Ovary (tissue), 9 donors: ENCODE data around the gene IL1RAPL1. TPM values are rescaled to one million over a fixed set of nuclear protein-coding genes. Genes with fewer than 3 reads are reported as not detected.

Experiments used
- DNase-seq, 5 donors: peaks; one replicate each; pipeline ENCODE4 v3.0.0-alpha.2; 2019 to 2020
- H3K27ac ChIP-seq, 2 donors: fragments of 200-600 bp; one replicate each; pipeline versions ENCODE4 v1.5.1 to v1.8.0; 2019 to 2022
- H3K27me3 ChIP-seq: fragments of 200-600 bp; one replicate; pipeline ENCODE4 v1.8.0; 2022
- H3K36me3 ChIP-seq: fragments of 200-600 bp; sonication (generic); one replicate; pipeline ENCODE4 v1.5.1; 2019
- H3K4me1 ChIP-seq: one replicate; pipeline ENCODE4 v1.8.1; 2013; ENCODE audit warnings: mild to moderate bottlenecking, moderate library complexity; ENCODE audit not compliant: insufficient read depth
- H3K4me3 ChIP-seq: fragments of 200-600 bp; sonication (generic); one replicate; pipeline ENCODE4 v1.5.1; 2017
- H3K9me3 ChIP-seq, 2 donors: fragments of 200-600 bp in 1 of 2; sonication (generic) in 1 of 2; one replicate each; pipeline versions ENCODE4 v1.5.1 to v1.8.1; 2013 to 2019; ENCODE audit warnings: mild to moderate bottlenecking in 1 of 2, moderate library complexity in 1 of 2
- EP300 ChIP-seq: sonication (generic); formaldehyde crosslinking; IDR thresholded peaks from one replicate; pipeline ENCODE4 v1.6.1; 2017; ENCODE audit warnings: antibody characterized with exemption
- POLR2A ChIP-seq: fragments of 450-650 bp; IDR thresholded peaks from one replicate; pipeline ENCODE4 v1.6.1; 2017; ENCODE audit warnings: antibody characterized with exemption, mild to moderate bottlenecking, moderate library complexity
- WGBS, 3 donors: extraction: QIAGEN DNeasy Blood & Tissue Kit in 1 of 3; methylation state at CpG; one replicate each; pipeline versions ENCODE4 v1.1.5 to v1.1.7; 2013 to 2017; 5-methylcytosine and 5-hydroxymethylcytosine counted together
- intact Hi-C, 4 donors: fragments of 100-400 bp; cut with DNase I; formaldehyde crosslinking; loops; one replicate each; pipeline versions ENCODE4 v1.11.0 to v1.15.1; 2022 to 2023
- polyA plus RNA-seq, 2 donors: library from polyadenylated mRNA; stranded (reverse); fragments of 200-250 nt in 1 of 2; fragments of 350-450 nt in 1 of 2; fragmentation: Illumina TruSeq in 1 of 2; extraction: RNeasy Lipid Tissue Mini Kit (QIAGEN cat#74804) in 1 of 2; gene quantifications; one replicate each; pipeline ENCODE4 v1.2.3, GENCODE V29; 2013 to 2014
- total RNA-seq, 7 donors: library from RNA; depleted of rRNA in 2 of 7; stranded (reverse); fragments of >200 nt in 2 of 7; fragmentation: NEBNext Ultra II Directional in 3 of 7; extraction: Animal tissue kit (Norgen Biotek cat#: 25700) in 3 of 7; gene quantifications; one replicate each; pipeline versions ENCODE4 v1.1.0 to v1.2.4, GENCODE V29; 2016 to 2023
- TF ChIP-seq, protein P1 (sequence below), 3 donors: fragments of 450-650 bp in 2 of 3; fragments of 200-600 bp in 1 of 3; IDR thresholded peaks; one replicate each; pipeline versions ENCODE4 v1.5.1 to v1.8.0; 2016 to 2022; ENCODE audit warnings: antibody characterized with exemption in 3 of 3, mild to moderate bottlenecking in 1 of 3
- donor health status: DM: no; HTN: no; CAD: no; lungs with moderate emphysema.
- donor health status: DM: no; HTN: no; CAD: no.
- donor health status: Bipolar disorder and iron deficiency.
- donor health status: DM: yes; HTN: yes; CAD: no.
- donor health status: DM: no; HTN: no; CAD: no.
- donor health status: DM: yes; HTN: yes; CAD: no.

The IL1RAPL1 gene
- total and polyA plus RNA-seq, 9 donors = 0.23 to 1.3 (median 0.61) TPM

DNA sequence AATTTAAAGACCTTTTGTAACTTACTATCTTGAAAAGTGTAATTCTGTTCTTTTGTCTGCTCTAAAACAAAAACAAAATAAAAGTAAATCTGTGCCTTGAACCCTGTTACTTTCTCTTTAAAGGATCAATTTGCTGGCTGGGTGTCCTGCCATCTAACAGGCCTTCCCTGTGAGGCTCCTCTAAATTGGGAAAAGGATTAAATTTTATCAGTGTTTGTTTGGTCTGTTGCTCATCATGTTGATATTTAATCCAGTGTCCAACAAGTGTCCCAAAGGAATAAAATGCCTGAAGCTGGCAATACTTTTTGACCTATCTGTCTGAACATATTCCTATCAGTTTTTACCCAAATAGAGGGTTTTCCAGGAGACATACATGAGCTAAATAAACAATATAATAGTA is 688.7 kb downstream of the IL1RAPL1 start:
- TF ChIP-seq, protein P1, sequence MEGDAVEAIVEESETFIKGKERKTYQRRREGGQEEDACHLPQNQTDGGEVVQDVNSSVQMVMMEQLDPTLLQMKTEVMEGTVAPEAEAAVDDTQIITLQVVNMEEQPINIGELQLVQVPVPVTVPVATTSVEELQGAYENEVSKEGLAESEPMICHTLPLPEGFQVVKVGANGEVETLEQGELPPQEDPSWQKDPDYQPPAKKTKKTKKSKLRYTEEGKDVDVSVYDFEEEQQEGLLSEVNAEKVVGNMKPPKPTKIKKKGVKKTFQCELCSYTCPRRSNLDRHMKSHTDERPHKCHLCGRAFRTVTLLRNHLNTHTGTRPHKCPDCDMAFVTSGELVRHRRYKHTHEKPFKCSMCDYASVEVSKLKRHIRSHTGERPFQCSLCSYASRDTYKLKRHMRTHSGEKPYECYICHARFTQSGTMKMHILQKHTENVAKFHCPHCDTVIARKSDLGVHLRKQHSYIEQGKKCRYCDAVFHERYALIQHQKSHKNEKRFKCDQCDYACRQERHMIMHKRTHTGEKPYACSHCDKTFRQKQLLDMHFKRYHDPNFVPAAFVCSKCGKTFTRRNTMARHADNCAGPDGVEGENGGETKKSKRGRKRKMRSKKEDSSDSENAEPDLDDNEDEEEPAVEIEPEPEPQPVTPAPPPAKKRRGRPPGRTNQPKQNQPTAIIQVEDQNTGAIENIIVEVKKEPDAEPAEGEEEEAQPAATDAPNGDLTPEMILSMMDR (IDR thresholded peaks at IDR 0.05) = no peak
- no peak overlapping the region for H3K27ac ChIP-seq
- DNase-seq = no peak

DNA sequence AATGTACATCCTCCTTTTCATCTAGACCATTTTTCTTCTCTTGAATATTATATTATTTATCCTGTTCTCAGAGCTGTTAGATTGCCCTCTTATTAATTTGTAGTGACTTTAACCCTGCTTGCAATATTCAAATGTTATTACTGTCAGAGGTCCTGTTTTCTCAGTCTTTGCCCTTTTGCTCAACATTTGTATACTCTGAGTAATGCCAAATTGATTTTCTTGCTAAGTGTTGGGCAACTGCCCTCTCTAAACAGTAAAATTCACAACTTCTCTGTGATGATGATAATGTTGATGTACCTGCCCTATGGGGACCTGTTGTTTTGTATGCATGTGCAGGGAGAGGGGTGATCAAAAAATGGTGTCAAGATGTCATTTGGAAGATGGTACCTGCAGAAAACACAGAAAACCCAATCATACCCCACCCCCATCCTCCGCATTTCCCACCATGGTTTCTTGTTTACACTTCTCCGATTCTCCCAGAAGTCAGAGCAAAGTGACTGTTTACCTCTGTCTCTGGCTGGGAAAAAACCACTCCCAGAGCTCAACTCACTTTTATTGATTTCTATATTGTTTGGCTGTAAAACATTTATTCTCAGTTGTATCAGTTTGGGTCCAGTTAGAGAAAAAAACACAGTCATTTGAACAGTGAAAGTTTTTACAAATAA is 694.0 kb downstream of the IL1RAPL1 start:
- no peak overlapping the region for H3K4me3 ChIP-seq
- no peaks in the 10 kb centered on the region for H3K27me3 ChIP-seq
- no peaks in the 10 kb centered on the region for H3K36me3 ChIP-seq
- TF ChIP-seq POLR2A = no peak
- no peak for TF ChIP-seq EP300
- TF ChIP-seq, protein P1 (IDR thresholded peaks at IDR 0.05) = no peak
- H3K9me3 ChIP-seq = no peaks in the 10 kb centered on the region
- no peak overlapping the region for H3K27ac ChIP-seq
- 85 to 86% (median 86%) methylated on average over 2 of the region's 2 CpGs for WGBS, 3 donors
- H3K4me1 ChIP-seq = no peaks in the 10 kb centered on the region
- intact Hi-C loops = no loop called here
- no peak for DNase-seq

More for the DNA sequence above, 688.7 kb downstream of the IL1RAPL1 start:
- no peaks in the 10 kb centered on the region for H3K27me3 ChIP-seq
- H3K36me3 ChIP-seq = no peaks in the 10 kb centered on the region
- H3K4me1 ChIP-seq = no peaks in the 10 kb centered on the region
- no peaks in the 10 kb centered on the region for H3K9me3 ChIP-seq
- no peak overlapping the region for H3K4me3 ChIP-seq
- intact Hi-C loops = no loop called here

DNA sequence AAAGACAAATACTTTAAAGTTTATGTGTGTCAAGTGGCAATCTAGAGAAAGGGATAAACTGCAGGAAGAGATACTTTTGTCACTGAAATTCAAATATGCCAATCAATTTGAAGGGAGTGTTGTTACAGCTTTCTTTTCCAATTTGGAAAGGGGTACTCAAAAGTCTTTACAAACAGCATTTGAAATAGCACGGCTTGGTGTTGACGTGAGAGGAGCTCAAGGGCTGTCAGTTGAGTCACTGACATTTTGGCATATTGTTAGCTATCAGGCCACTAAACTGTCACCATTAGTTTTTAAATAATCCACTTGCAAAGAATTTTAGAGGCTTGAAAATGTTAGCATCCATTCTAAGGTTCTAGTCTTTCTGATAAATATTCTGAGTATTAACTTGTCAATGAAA is 698.4 kb downstream of the IL1RAPL1 start:
- intact Hi-C loops = no loop called here
- Histone ChIP-seq H3K27ac (no peak overlapping the region), H3K9me3 (no peaks in the 10 kb centered on the region), H3K4me3 (no peak overlapping the region), H3K4me1 (no peaks in the 10 kb centered on the region), H3K36me3 (no peaks in the 10 kb centered on the region), H3K27me3 (no peaks in the 10 kb centered on the region)
- DNase-seq = no peak
- WGBS, 3 donors = 75 to 78% (median 77%) methylated on average over 2 of the region's 2 CpGs
- no peak for TF ChIP-seq POLR2A
- TF ChIP-seq, protein P1 (IDR thresholded peaks at IDR 0.05) = no peak
- no peak for TF ChIP-seq EP300

DNA sequence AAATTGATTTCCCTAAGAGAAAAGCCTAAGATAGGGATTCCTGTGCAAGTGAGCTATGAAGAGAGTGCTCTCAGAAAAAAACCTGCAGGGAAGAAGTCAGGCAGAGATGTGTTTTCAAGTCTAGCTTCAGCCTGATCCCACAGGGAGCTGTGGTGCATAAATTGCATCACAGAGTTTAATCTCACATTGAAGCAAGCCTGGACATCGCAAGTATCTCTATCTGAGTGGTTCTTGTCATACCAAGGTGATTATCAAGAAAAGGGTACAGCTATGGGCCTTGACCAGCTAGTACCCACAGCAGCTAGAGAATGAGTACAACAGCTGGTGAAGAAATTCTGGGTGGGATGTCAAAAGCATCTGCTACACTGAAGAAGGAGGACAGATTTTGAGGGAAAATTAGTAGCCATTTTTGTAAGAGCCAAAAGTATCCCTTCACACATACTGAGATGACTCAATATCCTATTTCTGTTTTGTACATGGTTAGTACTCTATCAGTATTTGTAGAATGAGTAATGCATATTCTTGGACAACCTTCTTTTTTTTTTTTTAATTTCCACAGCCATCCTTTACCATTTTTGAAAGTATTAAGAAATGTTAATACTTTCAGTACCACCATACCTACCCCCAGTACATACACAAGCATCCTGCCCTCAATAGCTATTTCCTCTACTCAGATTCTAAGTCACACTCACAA is 708.9 kb downstream of the IL1RAPL1 start:
- no peaks in the 10 kb centered on the region for H3K27me3 ChIP-seq
- WGBS, 3 donors = 68 to 77% (median 70%) methylated on average over 1 of the region's 1 CpG
- intact Hi-C loops = no loop called here
- no peaks in the 10 kb centered on the region for H3K4me1 ChIP-seq
- no peak for TF ChIP-seq EP300
- no peak for TF ChIP-seq POLR2A
- TF ChIP-seq, protein P1 (IDR thresholded peaks at IDR 0.05) = no peak
- H3K9me3 ChIP-seq = no peaks in the 10 kb centered on the region
- no peak for DNase-seq
- H3K4me3 ChIP-seq = no peak overlapping the region
- H3K27ac ChIP-seq = no peak overlapping the region
- no peaks in the 10 kb centered on the region for H3K36me3 ChIP-seq
